Measurements from ENCODE around the gene LYL1.

DNA sequence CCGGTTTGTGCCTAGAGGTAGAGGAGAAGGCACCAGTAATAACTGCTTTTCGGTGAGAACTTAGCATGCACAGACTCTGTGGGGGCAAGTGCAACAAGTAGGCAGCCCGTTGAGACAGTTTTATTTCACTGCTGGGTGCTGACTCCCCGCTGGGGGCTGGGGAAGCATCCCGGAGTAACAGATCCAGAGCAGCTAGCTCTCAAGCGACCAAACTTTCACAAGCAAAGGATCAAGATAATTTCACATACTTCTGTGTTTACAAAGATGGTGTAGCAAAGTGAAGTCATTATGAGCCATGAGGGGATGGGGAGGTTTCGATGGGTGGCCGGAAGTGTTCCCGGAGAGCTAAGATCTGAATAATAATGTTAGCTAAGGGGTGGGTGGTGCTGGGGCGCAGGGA lies 18.2 kb upstream of the LYL1 start:
- TF ChIP-seq POLR2A (IDR thresholded peaks at IDR 0.05) = no peak
- TF ChIP-seq, protein P1, sequence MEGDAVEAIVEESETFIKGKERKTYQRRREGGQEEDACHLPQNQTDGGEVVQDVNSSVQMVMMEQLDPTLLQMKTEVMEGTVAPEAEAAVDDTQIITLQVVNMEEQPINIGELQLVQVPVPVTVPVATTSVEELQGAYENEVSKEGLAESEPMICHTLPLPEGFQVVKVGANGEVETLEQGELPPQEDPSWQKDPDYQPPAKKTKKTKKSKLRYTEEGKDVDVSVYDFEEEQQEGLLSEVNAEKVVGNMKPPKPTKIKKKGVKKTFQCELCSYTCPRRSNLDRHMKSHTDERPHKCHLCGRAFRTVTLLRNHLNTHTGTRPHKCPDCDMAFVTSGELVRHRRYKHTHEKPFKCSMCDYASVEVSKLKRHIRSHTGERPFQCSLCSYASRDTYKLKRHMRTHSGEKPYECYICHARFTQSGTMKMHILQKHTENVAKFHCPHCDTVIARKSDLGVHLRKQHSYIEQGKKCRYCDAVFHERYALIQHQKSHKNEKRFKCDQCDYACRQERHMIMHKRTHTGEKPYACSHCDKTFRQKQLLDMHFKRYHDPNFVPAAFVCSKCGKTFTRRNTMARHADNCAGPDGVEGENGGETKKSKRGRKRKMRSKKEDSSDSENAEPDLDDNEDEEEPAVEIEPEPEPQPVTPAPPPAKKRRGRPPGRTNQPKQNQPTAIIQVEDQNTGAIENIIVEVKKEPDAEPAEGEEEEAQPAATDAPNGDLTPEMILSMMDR (IDR thresholded peaks at IDR 0.05) = no peak

All from thyroid gland (tissue), 4 donors.